Ecto neural progenitor cell (in vitro differentiated cells): ENCODE data around the gene SH3RF2.
"Not testable (repeated sequence)": the region's sequence is repeated elsewhere in the genome, so short reads cannot be mapped to it uniquely, and the experiment has no call there.

ENCODE experiments used
- DNase-seq: peaks from one replicate; pipeline ENCODE4 v3.0.0-alpha.2; 2018; ENCODE audit warnings: low spot score

Gene SH3RF2

DNA sequence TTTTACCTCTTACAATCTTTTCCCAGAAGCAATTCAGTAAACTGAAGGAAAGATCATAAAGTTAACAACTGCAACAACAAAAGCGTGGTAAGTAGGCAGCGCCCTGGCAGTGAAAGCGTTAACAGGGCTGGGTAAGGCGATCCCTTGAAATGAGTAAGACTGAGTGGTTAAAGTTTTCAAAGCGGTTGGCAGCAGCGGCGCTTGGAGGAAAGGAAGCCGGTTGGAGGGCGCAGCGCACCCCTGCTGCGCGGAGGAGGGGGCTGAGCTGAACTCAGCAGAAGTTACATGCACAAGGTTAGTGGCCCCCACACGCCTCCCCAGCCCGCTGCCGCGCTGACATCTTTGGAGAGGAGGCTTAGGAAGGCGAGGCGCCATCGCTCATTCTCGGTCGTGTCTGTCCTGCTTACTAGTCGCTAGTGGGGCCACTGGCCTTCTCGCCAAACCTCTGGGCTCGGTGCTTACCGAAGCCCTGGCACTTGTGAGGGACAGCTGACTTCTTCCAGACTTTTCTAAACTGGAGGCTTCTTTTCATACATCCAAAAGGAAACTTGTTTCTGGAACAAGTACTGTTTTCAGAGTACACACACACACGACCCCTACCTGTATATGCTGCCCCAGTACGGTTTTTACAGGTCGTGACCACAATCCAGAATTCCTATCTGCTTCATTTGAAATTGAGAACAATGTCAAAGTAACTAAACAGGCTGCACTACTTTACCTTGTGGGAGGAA, at the start of gene SH3RF2:
Gene SH3RF2 (plus strand): TSS at position 178 of the 731 bp plus-strand sequence. CDS start 1,351 bp downstream, outside the sequence.
- DNase-seq = peak; percentile 90

DNA sequence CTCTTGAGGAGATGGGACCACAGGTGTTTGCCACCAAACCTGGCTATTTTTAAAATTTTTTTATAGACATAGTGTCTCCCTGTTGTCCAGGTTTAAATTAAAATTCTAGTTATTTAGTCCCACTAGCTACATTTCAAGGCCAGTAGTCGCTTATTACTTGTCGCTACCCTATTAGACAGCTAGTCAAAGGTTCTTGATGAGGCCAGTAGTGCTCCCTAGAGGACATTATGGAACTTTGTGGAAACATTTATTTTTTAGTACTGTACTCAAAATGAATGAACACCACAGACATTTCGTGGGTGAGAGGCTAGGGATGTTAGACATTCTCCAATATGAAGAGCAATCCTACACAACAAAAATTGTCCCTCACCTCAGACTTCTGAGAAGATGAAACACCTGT, 49.2 kb upstream of the SH3RF2 start:
- no peak for DNase-seq

- peak; percentile 62 for DNase-seq
Observed at GRCh38 chr5:145887976-145888574, 48.3 kb upstream of the SH3RF2 start.

DNA sequence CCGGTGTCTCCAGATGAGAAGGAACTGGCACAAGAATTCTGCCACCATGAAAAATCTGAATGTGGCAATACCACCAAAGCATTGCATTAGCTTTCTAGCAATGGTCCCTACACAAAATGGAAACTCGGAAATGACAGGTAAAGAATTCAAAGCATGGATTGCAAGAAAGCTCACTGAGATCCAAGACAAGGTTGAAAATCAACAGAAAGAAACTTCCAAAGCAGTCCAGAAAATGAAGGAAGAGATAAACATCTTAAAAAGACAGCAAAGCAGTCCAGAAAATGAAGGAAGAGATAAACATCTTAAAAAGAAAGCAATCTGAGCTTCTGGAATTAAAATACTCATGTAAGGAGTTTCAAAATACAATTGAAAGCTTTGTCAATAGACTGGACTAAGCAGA, 46.8 kb upstream of the SH3RF2 start:
- DNase-seq = no peak

DNA sequence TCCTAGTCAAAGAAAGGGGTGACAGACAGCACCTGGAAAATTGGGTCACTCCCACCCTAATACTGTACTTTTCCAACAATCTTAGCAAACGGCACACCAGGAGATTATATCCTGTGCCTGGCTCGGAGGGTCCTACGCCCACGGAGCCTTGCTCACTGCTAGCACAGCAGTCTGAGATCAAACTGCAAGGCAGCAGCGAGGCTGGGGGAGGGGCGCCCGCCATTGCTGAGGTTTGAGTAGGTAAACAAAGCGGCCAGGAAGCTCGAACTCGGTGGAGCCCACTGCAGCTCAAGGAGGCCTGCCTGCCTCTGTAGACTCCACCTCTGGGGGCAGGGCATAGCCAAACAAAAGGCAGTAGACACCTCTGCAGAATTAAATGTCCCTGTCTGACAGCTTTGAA, 45.0 kb upstream of the SH3RF2 start:
- DNase-seq = not testable (repeated sequence)

GRCh38 chr5:145898171-145898570, 38.2 kb upstream of the SH3RF2 start:
- DNase-seq = no peak

DNA sequence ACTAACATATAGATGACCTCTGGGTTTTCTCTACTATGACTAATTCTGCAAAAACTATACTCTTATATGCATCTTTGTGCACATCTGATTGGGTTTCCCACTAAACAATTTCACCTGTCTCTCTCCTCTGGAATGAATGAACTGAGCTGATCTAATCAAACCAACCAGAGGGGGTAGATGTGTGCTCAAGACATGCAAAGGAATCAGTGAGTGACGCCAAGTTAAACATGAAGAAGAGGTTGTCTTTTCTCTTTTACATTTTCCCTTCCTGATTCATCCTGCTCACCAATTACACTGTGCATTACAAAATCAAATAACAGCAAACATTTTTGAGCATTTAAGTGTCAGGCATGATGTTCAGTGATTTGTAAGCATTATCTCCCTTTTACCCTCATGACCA, 34.0 kb upstream of the SH3RF2 start:
- no peak for DNase-seq

- DNase-seq = no peak
Observed at GRCh38 chr5:145903113-145903512, 33.3 kb upstream of the SH3RF2 start.

DNA sequence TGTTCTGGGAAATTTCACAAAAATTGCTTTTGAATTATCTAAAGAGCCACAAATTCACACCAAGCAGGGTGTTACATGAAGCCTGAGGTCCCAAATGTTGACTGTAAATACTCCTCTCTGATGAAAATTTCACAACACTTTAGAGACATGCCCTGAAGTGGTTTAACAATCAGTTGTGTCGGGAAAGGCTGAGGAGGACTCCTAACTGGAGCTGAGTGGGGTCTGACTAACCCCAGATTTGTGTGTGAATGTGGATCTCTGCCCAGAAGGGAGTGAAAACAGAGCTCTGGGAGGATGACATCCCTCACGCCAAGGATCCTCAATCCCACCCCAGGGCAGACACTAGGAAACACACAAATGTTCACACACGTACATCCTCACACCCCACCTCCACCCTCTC, 32.5 kb upstream of the SH3RF2 start:
- DNase-seq = no peak

GRCh38 chr5:145904743-145905142, 31.6 kb upstream of the SH3RF2 start:
- no peak for DNase-seq

- DNase-seq = no peak
Observed at GRCh38 chr5:145906401-145906800, 30.0 kb upstream of the SH3RF2 start.

DNA sequence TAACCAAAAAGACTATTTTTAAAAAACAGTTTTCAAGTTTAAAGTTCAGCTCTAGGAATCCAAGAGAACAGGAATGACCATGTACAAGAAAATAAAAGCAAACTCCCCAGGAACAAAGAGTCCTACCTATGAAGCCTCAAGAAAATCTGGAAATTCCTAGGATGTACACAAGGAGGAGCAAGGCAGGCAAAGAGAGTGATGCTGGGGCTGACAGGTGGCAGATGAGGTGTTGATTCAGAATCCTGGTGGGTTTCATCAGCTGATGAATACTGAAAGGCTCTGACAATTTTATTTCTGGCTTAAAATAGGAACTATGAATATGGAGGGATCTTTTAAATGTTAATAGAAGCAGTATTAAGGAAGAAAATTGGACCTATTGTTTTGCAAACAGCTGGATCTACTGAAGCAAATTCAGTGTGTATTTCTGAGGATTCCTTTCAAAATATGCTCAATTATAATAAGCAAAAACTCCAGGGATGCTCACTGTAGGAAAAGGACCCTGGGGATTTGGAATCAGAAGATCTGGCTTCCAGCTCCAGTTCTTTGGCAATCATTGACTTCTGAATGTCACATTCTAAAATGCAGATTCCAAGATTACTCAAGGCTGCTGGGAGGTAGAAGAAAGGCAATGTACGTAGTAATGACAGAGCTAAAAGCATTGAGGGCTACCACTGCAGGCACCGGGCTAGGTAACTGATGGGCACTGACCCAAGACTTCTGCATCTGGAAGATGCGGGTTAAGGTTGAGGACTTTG, 28.0 kb upstream of the SH3RF2 start:
- no peak for DNase-seq

- no peak for DNase-seq
Observed at GRCh38 chr5:145911164-145911563, 25.2 kb upstream of the SH3RF2 start.

GRCh38 chr5:145912019-145912418, 24.4 kb upstream of the SH3RF2 start:
- no peak for DNase-seq

- no peak for DNase-seq
Observed at GRCh38 chr5:145912594-145912993, 23.8 kb upstream of the SH3RF2 start.

- DNase-seq = no peak
Observed at GRCh38 chr5:145913701-145914100, 22.7 kb upstream of the SH3RF2 start.

GRCh38 chr5:145915970-145916638, 20.3 kb upstream of the SH3RF2 start:
- DNase-seq = no peak

- no peak for DNase-seq
Observed at GRCh38 chr5:145917288-145917687, 19.1 kb upstream of the SH3RF2 start.

DNA sequence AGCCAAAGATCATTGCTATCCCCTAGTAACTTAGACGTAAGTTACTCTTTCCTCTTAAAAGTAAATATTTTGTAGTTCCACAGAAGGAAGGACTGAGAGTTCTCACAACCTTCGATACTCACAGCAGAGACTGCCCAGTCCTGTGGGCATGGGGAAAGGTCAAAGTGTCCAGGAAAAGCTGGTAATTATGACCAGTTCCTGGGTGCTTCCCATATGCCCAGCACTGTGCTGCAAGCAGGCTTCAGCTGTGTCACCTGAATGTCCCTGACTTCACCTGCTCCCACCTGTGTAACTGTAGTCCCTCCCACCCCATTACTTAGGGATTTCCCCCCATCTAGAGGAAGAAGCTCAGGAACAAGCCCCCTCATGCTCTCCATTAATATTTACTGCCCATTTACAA, 18.0 kb upstream of the SH3RF2 start:
- DNase-seq = no peak

DNA sequence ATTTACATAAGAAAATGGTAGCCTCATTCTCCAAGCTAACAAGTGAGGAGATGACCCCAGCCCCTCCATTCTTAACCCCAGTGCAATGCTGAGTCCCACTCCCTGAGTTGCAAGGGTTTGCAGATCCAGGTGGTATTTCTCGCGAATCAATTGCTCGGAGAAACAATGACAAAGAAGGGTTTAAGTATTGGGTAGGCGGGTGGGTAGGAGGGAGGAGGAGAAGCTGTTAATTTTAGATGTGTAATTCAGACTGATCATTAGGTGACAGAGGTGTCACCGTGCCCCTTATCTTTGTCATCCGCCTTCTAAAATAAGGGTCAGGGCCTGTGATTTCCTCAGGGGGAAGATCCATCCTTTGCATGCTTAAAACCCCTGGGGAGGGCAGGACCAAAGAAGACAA, 17.0 kb upstream of the SH3RF2 start:
- DNase-seq = no peak

DNA sequence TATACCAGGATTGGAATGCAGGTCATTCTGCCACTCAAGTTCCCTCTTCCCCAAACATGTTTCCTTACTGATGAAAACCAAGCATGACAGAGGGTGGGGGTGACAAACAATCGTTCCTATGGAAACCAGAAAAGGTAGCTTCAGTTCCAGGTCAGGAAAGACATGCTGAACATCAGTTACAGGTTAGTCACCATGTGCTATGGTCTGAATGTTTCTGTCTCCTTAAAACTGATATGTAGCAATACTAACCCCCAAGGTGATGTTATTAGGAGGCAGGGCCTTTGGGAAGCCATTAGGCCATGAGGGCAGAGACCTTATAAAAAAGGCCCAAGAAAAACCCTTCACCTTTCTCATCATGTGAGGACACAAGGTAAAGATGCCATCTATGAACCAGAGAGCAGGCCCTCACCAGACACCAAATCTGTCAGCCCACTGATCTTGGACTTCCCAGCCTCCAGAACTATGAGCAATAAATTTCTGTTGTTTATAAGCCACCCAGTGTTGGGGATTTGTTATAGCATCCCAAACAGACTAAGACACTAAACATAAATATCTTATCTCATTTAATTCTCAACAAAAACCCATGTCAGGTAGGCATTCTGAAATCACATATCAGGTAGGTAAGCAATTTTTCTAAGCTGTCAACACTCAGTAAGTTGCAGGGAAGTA, 15.7 kb upstream of the SH3RF2 start:
- no peak for DNase-seq

DNA sequence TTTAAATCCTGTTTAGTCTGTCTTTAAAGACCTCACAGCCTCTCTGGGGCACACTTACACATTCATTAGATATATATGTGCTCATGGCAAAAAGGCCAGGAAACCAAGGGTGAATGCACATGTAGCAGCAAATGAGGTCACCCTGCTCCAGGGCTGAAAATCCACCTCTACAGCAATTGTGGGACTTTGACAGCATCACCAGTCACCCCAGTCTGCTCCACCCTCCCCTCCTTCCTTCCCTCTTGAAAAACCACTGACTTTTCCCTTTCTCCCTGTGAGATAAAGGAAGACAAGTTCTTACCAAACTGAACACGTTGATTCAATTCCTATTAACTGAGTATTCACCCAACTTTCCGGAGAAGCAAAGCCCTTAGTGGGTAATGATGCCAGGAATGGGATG, 15.2 kb upstream of the SH3RF2 start:
- no peak for DNase-seq
